DOHH2 (cell line): ENCODE results near the gene ADAMTS12.

ENCODE experiments used
- H3F3A ChIP-seq: fragments of 200-600 bp; sonication (generic), shearing (Covaris generic); 2 replicates; pipeline ENCODE4 v1.6.0; 2016; ENCODE audit warnings: antibody characterized with exemption, mild to moderate bottlenecking; ENCODE audit not compliant: control insufficient read depth, insufficient read depth
- H3K27ac ChIP-seq: fragments of 200-600 bp; sonication (generic); 2 replicates; pipeline ENCODE4 v1.5.1; 2014; ENCODE audit warnings: low read depth, mild to moderate bottlenecking, low read length, moderate library complexity
- H3K27me3 ChIP-seq: fragments of 200-600 bp; sonication (generic); 2 replicates; pipeline ENCODE4 v1.6.1; 2014; ENCODE audit warnings: mild to moderate bottlenecking, low read length, mixed read lengths; ENCODE audit not compliant: control insufficient read depth
- H3K36me3 ChIP-seq: fragments of 200-600 bp; sonication (generic); 2 replicates; pipeline ENCODE4 v1.6.1; 2014; ENCODE audit warnings: mild to moderate bottlenecking, low read length, moderate library complexity, mixed read lengths; ENCODE audit not compliant: control insufficient read depth
- H3K4me1 ChIP-seq: fragments of 200-600 bp; sonication (generic); 2 replicates; pipeline ENCODE4 v1.6.1; 2014; ENCODE audit warnings: mild to moderate bottlenecking, low read length, mixed read lengths; ENCODE audit not compliant: control insufficient read depth
- H3K4me2 ChIP-seq: fragments of 200-600 bp; sonication (generic); 2 replicates; pipeline ENCODE4 v1.6.0; 2014; ENCODE audit warnings: mild to moderate bottlenecking, low read length, moderate library complexity
- H3K4me3 ChIP-seq: fragments of 200-600 bp; sonication (generic); 2 replicates; pipeline ENCODE4 v1.5.1; 2014; ENCODE audit warnings: mild to moderate bottlenecking, low read length, mixed read lengths
- H3K79me2 ChIP-seq: fragments of 200-600 bp; sonication (generic); 2 replicates; pipeline ENCODE4 v1.6.1; 2014; ENCODE audit warnings: mild to moderate bottlenecking, low read length, mixed read lengths; ENCODE audit not compliant: control insufficient read depth
- H3K9me2 ChIP-seq: fragments of 200-600 bp; sonication (generic); replicated peaks from 2 replicates; pipeline ENCODE4 v1.6.1; 2014; ENCODE audit warnings: mild to moderate bottlenecking, low read length, mixed read lengths; ENCODE audit not compliant: control insufficient read depth
- H3K9me3 ChIP-seq: fragments of 200-600 bp; sonication (generic); 2 replicates; pipeline ENCODE4 v1.6.1; 2014; ENCODE audit warnings: antibody characterized with exemption, low read length, mixed read lengths; ENCODE audit not compliant: control insufficient read depth, insufficient read depth
- H4K20me1 ChIP-seq: fragments of 200-600 bp; sonication (generic); 2 replicates; pipeline ENCODE4 v1.6.0; 2014; ENCODE audit warnings: low read depth, mild to moderate bottlenecking, antibody characterized with exemption, low read length, moderate library complexity; ENCODE audit not compliant: control insufficient read depth, insufficient read depth
- CTCF ChIP-seq: fragments of 200-600 bp; sonication (generic); IDR thresholded peaks from one replicate; pipeline ENCODE4 v1.5.1; 2014; ENCODE audit warnings: antibody characterized with exemption, mild to moderate bottlenecking, low read depth, low read length; ENCODE audit not compliant: poor library complexity, severe bottlenecking
- EZH2phosphoT487 ChIP-seq: fragments of 200-600 bp; sonication (generic); IDR thresholded peaks from 2 replicates; pipeline ENCODE4 v1.6.1; 2017; ENCODE audit warnings: borderline replicate concordance, mild to moderate bottlenecking, antibody characterized with exemption, low read length, moderate library complexity, mixed read lengths

ADAMTS12 gene

GRCh38 chr5:33776151-33776660 is 115.6 kb downstream of the ADAMTS12 start:
- Histone ChIP-seq H3K27ac (no peak overlapping the region), H3K9me3 (no peaks in the 10 kb centered on the region), H3K9me2 (no peaks in the 10 kb centered on the region), H3K4me2 (no peak overlapping the region), H3K27me3 (no peaks in the 10 kb centered on the region), H3F3A (no peaks in the 10 kb centered on the region), H3K4me1 (no peaks in the 10 kb centered on the region), H4K20me1 (no peaks in the 10 kb centered on the region), H3K79me2 (no peaks in the 10 kb centered on the region), H3K36me3 (no peaks in the 10 kb centered on the region), H3K4me3 (no peak overlapping the region)
- no peak for TF ChIP-seq EZH2phosphoT487
- no peak for TF ChIP-seq CTCF

DNA sequence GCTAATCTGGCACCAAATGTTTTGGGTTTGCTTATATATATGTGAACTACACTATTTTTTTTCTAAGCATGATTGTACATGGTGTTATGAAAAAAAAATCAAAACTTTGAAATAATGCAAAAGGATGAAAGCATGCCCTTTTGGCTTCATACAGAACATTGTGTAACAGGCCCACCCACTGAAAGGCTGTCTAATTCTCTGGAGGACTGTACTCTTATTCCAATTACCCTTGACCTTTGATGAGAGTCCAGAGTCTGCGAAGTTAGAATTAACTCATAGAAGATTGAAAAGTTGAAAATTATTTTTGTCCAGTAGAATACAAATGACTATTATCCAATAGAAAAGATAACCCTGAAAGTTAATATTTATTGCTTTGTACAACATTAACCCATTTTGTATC is 117.4 kb downstream of the ADAMTS12 start:
- H3K27ac ChIP-seq: no peak overlapping the region
- H3K36me3 ChIP-seq: no peaks in the 10 kb centered on the region
- H4K20me1 ChIP-seq: no peaks in the 10 kb centered on the region
- TF ChIP-seq CTCF: no peak
- no peak for TF ChIP-seq EZH2phosphoT487
- no peaks in the 10 kb centered on the region for H3K79me2 ChIP-seq
- no peak overlapping the region for H3K4me3 ChIP-seq
- H3K9me3 ChIP-seq: no peaks in the 10 kb centered on the region
- H3F3A ChIP-seq: no peaks in the 10 kb centered on the region
- no peaks in the 10 kb centered on the region for H3K4me1 ChIP-seq
- H3K27me3 ChIP-seq: 0 out of 2 replicates have a peak, but pooled peaks cover 2% of the 10 kb centered on the region
- no peaks in the 10 kb centered on the region for H3K9me2 ChIP-seq
- no peak overlapping the region for H3K4me2 ChIP-seq

DNA sequence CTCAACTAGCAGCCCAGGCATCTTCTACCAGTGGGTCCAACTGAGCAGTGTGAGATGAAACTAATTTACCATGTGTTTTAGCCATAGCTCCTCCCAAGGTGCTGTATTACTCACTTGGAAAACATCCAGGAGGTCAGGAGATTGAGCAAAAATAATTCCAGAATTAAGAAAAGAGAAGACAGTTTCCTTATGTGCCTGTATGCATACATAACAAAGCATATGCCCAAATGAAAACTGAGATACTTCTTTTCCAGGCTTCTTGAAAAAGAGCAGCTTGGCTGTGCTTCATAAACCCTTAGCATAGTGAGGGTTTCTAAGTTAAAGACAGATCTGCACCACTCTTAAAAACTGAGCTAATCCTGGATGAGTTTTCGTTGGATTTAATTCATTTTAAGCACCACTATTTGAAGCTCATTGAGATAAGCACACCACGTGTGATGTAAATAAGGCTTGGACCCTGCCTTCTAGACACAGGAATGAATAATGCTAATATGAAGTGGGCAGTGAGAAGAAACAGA is 119.4 kb downstream of the ADAMTS12 start:
- no peak overlapping the region for H3K4me2 ChIP-seq
- H3K9me3 ChIP-seq: no peaks in the 10 kb centered on the region
- no peaks in the 10 kb centered on the region for H3F3A ChIP-seq
- H3K9me2 ChIP-seq: no peaks in the 10 kb centered on the region
- H3K36me3 ChIP-seq: no peaks in the 10 kb centered on the region
- H3K79me2 ChIP-seq: no peaks in the 10 kb centered on the region
- H3K4me3 ChIP-seq: no peak overlapping the region
- H3K4me1 ChIP-seq: no peaks in the 10 kb centered on the region
- no peaks in the 10 kb centered on the region for H4K20me1 ChIP-seq
- TF ChIP-seq EZH2phosphoT487 (no peak), CTCF (no peak)
- H3K27me3 ChIP-seq: 0 out of 2 replicates have a peak, but pooled peaks cover 2% of the 10 kb centered on the region
- H3K27ac ChIP-seq: no peak overlapping the region
